HG03064 (cell line): Measurements from ENCODE around the gene TMEM218.
"Not testable (repeated sequence)": the region's sequence is repeated elsewhere in the genome, so short reads cannot be mapped to it uniquely, and the experiment has no call there.

Experiments used
- ATAC-seq: cut with Tn5 transposase; IDR thresholded peaks from one replicate; pipeline ENCODE4 v1.9.1; 2021; ENCODE audit warnings: low read depth; ENCODE audit not compliant: unreplicated experiment

TMEM218 gene

DNA sequence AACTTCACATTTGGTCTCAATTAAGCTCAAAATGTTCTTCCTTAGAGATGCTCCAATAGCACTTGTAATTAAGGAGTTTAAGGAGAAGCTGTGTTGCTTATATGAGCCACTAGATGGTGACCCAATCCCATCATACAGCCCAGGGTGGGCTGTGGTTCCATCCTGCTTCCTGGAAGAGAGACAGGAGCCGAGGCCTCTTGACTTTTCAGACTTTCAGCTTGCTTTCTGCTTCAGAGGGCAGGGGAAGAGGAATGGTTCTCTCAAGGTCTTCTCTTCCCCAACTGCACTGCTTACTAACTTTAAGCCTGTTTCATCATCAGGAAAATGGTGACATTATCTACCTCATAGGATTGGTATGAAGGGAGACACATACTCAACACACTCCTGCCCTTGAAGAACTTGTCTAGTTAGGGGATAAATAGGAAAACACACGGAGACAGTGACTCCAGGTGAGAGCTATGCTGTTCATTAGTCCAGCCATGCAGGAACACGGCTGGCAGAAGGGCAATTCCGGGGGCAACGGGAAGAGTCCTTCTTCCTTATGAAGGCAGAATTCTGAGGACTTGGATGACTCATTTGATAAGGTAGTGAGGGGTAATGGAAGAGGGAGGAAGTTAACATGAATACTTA is 20.1 kb downstream of the TMEM218 start:
- no peak for ATAC-seq

DNA sequence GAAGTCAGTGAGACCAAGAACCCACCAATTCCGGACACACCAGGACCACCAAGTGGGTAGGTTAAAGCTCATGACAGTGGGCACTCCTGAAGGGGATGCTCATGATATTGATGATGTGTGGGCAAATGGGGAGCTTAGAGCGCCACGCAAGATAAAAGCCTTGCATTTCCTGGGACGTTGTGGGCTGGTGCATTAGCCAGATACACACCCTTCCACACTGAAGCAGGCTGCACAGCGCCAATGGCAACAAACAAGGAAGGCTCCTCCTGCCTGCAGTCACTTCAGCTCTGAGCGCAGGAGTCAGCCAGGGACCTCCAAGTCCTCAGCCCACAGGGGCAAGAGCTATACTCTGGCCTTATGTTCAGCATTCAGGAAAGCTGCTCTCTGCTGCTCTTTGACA is 20.6 kb downstream of the TMEM218 start:
- ATAC-seq = no peak

DNA sequence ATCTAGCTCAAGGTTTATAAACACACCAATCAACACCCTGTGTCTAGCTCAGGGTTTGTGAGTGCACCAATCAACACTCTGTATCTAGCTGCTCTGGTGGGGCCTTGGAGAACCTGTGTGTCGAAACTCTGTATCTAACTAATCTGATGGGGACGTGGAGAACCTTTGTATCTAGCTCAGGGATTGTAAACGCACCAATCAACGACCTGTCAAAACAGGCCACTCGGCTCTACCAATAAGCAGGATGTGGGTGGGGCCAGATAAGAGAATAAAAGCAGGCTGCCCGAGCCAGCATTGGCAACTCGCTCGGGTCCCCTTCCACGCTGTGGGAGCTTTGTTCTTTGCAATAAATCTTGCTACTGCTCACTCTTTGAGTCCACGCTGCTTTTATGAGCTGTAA is 21.3 kb downstream of the TMEM218 start:
- ATAC-seq = not testable (repeated sequence)

DNA sequence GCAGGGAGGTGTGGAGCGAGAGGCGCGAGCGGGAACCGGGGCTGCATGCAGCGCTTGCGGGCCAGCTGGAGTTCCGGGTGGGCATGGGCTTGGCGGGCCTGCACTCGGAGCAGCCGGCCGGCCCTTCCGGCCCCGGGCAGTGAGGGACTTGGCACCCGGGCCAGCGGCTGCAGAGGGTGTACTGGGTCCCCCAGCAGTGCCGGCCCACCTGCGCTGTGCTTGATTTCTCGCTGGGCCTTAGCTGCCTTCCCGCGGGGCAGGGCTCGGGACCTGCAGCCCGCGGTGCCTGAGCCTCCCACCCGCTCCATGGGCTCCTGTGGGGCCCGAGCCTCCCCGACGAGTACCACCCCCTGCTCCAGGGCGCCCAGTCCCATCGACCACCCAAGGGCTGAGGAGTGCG is 21.9 kb downstream of the TMEM218 start:
- not testable (repeated sequence) for ATAC-seq

DNA sequence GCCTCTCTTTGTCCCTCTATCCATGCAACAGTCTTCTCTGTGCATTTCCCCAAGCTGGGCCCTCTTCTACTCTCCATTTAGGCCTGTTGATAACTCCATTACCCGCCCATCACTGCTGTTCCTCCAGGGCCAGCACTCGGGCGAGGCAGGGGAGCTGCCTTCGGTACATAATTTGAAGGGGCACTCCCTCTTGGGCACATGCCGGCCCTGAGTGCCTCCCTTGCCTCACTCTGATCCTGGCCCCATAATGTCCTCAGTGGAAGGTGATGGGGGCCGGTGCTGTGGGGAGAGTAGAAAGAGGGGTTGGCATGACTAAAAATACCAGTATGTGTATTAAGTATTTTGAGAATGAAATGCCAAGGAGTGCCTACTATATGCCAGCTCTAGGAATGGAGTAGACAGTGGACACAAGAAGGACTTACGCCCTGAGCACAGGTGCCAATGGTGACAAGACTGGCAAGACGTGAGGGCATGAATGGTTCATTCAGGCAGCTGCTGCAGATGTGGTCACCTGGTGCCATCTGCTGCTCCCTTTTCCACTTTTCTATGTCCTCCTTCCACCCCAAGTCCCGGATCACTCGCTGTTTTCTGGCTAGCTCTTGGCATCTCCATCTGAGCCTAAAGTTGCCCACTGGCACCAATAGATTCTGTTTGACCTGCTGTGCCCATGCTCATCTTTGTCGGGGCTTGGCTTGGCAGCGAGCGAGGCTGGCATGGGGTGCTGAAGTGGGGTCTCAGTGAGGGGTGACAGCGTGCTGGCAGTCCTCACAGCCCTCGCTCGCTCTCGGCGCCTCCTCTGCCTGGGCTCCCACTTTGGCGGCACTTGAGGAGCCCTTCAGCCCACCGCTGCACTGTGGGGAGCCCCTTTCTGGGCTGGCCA is 22.6 kb downstream of the TMEM218 start:
- no peak for ATAC-seq

DNA sequence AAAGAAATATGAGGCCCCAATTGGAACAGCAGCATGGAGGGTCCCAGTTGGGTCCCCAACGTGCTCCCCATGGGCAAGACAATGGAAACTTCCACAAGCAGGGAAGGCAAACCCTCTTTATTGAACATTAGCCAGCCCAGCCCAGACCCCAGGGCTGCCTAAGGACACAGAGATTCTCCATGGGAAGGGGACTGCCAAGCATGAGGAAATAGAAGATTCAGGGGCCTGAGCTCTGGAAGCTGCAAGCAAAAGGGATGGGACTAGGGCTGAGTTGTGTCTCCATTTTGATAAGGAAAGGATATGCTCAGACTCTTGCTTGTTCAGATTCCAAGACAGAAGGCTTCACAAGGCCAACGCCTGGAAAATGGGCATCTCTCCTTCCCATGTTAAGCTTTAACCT is 23.3 kb downstream of the TMEM218 start:
- no peak for ATAC-seq

DNA sequence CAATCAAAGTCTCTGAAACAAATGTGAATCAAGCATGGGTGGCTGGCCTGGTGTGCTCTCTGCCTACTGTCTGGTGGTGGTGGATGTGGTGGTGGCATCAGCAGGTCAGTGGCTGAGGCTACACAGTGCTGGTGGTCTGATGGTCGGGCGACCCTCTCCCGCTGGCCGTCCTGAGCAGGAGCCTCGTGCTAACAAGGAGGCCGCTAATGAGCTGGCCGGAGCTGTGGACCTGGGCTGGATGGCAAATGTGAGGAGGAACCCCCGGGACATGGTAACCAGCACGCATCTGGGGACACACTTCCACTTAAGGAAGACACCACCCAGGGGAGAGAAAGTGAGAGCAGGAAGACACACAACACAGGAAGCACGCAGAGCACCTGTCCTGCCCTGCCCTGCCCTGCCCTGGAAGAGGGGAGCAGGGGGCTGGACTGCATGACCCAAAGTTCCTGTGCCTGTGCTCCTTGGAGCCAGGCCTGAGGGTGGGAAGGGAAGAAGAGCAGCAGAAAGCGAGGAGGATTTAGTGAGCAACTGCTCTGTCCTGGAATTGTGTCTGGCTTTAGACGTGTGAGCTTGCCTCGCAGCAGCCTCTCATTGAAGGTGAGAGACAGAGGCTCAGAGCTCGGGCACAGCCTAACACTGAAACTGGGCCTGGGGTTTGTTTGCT is 24.7 kb downstream of the TMEM218 start:
- ATAC-seq = no peak

DNA sequence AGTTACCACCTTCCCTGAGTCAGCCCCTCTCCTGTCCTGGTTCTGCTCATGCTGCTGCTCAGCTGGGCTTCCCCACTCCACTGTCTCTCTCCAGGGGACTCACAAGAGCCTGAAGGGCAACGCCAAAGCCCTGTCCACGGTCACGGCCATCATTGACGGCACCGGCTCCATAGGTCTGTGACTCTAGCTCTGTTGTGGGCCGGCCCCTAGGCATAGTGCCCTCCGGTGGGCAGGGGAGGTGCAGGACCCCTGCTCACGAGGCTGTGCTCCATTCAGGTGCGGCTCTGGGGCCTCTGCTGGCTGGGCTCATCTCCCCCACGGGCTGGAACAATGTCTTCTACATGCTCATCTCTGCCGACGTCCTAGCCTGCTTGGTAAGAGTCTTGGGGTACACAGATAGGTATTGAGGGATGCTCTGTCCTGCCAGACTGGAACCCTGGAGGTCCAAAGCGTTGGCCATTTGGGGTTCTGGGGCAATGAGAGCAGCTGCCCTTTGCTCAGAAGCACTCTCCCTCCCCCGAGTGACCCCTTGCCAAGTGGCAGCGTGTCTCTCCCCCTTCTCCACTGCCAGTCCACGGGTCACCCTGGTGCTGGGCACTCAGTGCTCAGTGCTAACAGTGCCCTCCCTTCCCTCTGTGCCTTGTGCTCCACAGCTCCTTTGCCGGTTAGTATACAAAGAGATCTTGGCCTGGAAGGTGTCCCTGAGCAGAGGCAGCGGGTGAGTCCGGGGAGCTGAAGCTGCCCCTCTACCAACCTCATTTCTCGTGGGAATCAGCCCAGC is 25.9 kb downstream of the TMEM218 start:
- ATAC-seq = no peak

DNA sequence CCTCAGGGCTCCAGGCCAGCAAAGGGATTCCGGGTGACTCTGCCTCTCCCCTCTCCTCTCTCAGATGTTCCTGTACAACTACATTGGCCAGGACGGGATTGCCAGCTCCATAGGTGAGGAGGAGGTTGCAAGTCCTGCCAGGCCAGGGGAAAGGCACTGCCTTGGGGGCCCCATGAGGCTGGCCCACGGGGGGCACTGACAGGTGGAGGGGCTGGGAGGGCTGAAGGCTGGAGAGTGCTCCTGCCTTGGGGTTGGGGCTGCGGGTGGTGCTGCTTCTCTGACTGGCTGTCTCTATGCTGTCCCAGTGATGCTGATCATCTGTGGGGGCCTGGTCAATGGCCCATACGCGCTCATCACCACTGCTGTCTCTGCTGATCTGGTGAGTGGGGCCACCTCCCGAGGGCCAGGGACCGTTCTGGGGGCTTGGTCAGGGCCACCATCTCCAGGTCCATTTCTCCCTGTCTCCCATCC is 26.6 kb downstream of the TMEM218 start:
- ATAC-seq = no peak

DNA sequence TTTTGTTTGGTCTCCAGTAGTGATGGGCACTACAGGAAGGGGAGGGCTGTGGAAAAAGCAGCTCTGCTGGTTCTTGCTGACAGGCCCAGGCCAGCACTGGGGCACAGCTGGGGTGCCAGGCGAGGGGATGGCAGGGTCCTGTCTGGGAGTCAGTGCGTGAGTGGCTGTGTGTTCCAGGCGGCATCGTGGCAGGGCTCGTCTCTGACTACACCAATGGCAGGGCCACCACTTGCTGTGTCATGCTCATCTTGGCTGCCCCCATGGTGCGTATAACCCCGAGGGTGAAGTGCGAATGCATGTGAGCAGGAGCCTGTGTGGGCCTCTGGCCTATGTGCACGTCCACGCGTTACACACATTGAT is 27.4 kb downstream of the TMEM218 start:
- no peak for ATAC-seq

DNA sequence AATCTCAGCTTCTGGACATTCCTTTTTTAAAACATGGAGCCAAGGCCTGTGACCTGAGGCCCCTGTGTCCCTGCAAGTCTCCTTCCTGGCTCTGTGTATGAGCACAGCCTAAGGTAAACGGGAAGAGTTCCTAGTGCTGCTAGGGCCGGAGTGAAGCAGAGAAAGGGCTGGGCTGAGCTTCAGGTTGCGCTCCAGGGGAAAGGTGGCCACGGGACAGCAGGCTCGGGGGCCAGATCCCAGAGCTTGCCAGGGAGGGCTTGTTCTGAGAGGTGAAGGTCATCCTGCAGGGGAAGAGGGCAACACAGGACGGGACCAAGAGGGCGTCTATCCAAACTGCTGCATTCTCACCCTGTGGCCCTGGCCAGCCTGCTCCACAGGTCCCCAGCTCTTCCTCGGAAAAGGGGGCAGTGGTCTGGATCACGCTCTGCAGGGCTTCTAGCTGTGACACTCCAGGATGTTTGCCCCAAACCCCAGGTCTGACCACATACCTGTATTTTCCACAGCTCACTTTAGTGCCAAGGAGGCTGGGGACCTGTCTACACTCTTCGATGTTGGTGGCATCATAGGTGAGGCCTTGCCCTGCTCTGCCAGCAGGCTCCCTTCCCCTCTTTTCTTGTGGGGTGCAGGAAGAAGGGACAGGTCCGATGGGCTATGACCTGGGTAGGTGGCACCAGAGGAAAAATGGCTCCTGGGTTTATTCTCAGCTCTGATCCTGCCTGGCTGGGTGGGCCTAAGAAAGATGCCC is 27.9 kb downstream of the TMEM218 start:
- no peak for ATAC-seq

DNA sequence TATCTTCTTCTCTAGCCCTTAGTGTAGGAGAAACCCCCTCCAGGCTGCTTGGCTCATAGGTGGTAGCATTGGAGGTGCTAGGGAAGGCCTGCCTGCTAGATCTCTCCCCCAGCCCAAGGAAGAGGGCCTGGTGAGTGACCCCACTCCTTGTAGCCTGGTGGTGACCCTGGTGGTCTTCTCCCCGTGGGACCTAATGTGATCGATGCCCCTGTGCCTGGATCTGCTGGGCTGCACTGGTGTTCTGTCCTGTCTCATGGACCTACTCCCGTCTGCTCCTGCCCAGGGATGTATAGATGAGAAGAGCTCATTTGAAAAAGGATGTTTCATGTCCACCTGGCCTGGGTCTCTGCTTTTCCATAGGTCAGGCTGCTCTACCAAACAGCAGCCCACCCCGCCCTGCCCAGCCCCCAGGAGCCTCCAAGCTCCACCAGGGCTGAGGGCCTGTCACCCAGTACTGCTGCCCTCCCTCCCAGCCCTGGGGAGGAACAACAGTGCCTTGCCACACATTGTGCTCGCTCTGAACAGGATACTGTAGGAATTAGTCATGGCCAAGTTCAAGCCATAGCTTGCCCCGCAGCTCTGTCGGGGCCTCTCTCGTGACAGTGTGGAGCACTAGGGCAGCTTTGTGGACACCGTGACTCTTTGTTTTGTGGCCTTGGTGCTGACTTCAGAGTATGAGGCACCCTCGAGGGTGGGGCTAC is 28.7 kb downstream of the TMEM218 start:
- ATAC-seq = no peak

DNA sequence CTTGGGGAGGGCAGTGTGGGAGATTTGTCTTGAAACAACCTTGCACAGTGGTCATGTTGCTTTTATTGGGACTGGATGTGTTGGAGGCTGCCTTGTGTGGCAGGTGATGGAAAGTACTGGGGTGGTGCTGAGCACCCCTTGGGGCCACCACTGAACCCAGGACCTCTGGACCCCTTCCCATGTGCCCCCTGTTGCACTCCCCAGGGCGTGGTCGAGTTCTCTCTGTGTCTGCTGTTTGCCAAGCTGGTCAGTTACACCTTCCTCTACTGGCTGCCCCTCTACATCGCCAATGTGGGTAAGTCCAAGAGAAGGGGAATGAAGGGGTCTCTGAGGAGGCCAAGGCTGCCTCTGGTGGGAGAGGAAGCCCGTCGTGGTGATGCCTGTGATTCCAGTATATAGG is 29.4 kb downstream of the TMEM218 start:
- no peak for ATAC-seq

DNA sequence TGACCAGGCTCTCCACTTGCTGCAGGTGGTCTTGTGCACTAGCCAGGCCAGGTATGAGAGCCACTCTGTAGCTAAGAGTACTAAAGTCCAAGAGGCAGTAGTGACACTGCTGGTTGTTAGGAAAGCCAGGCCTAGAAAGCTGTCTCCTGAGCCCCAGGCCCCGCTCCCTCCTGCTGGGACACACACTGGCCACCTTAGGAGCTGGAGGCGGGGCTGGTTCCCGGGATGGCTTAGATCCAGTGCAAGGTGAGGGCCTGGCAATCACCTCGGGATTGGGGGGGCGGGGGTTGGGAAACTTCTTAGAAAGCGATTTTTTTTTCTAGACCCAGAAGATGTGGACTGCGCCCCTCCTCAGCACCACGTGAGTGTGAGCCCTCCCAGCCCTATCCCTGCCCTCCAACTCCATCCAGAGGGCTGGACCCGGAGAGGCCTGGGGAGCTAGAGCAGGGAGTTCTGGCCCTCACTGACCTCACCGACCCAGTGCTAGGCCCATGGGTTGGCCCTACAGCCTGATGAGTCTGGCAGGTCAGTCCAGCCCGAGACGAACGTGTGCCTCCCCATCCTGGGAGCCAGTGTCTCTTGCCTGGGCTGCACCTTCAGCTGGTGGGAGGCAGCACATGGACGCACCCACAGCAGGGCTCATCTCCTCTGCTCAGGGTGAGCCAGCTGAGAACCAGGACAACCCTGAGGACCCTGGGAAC is 30.2 kb downstream of the TMEM218 start:
- ATAC-seq = no peak

DNA sequence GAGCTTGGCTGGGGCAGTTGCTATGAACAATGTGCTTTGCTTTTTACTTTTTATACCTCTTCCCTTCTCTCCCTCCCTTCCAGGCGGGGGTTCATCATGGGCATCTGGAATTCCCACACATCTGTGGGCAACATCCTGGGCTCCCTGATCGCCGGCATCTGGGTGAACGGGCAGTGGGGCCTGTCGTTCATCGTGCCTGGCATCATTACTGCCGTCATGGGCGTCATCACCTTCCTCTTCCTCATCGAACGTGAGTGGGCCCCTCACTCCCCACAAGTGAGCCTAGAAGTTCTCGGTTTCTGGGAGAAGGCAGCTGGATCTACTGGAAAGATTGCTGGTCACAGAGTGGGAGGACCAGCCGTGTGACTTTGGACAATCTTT is 30.9 kb downstream of the TMEM218 start:
- no peak for ATAC-seq

DNA sequence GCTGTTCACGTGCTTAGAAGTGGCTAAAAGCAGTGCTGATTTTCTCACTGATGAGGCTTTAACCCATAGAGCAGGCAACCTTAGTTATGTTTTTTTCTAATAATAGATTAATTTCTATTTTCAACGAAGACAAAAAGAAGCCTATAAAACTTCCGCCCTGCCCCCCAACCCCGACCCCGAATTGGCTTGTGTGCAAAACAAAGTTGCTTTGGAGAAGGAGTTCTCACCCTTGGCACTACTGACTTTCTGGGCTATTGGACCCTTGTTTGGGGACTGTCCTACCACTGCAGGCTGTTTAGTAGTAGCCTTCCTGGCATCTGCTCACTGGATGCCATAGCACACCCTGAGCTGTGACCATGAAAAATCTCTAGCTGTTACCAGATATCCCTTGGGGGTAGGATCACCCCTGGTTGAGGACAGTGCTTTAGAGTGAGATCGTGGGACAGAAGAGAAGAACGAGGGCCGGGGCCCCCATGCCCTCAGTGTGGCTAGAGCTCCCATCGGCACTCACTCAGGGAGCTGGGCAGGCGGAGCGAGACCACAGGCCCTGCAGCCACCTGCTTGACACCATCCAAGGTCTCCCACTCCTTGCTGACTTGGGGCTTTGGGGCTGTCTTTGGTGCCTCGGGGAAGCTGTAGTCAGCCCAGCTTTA is 31.4 kb downstream of the TMEM218 start:
- no peak for ATAC-seq

DNA sequence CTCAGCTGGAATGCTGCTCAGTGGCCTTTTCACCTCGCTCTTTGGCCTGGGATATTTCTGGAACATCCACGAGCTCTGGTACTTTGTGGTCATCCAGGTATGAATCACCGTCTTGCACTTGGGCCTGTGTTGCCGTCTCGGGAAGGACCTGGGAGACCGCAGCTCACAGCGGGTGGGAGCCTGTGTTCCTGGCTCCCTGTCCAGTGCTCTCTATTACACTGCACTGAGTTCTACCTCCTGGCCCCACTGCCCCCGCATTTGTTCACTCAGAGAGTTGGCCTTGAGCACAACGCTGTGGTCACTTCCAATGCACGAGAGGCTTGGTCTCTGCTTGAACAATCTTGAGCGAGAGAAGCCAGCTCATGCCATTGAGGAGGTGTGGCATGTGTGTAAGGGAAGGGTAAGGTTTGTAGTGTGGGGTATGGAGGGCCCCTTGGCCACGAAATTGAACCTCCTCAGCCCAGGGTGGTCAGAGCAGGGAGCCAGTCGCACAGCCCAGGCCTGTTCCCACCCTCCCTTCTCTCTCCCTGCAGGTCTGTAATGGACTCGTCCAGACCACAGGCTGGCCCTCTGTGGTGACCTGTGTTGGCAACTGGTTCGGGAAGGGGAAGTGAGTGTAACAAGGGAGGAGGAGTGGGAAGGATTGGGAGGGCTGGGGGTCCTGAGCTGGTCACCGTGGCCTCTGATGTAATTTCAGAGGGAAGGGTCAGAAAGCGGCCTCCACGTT is 32.1 kb downstream of the TMEM218 start:
- ATAC-seq = no peak
